SK-N-MC (cell line): ENCODE results near the gene IL5RA.

Experiments used
- EZH2 ChIP-seq: fragments of 200-600 bp; sonication (generic); IDR thresholded peaks from one replicate; pipeline ENCODE4 v1.6.1; 2017; ENCODE audit warnings: antibody characterized with exemption
- FOXP2 ChIP-seq: optimal IDR thresholded peaks from 2 replicates; pipeline ENCODE3; 2011; ENCODE audit warnings: mild to moderate bottlenecking, moderate library complexity; ENCODE audit not compliant: insufficient read depth; ENCODE audit errors: extremely low read length, control extremely low read depth
- POLR2AphosphoS5 ChIP-seq: IDR thresholded peaks from 2 replicates; pipeline ENCODE4 v1.6.1; 2012; ENCODE audit warnings: mild to moderate bottlenecking, low read depth, low read length, borderline replicate concordance

- TF ChIP-seq POLR2AphosphoS5 = no peak; the same call in 1 of the 2 replicates
- no peak for TF ChIP-seq EZH2
- TF ChIP-seq FOXP2 = no peak
Measured at GRCh38 chr3:3119393-3119851, 9.2 kb upstream of the IL5RA start.
